ENCODE data around the gene ETFDH. TPM values are rescaled to one million over a fixed set of nuclear protein-coding genes. Genes with fewer than 3 reads are reported as not detected.
A peak's percentile ranks its signal among the peaks of the same experiment; 100 is the strongest.

ETFDH gene
- total and polyA plus RNA-seq, 10 of the 15 experiments (the other 5 are each of a cell fraction or from before 2014, with no cell fraction given) = 10.9 to 30.4 (median 20.6) TPM

DNA sequence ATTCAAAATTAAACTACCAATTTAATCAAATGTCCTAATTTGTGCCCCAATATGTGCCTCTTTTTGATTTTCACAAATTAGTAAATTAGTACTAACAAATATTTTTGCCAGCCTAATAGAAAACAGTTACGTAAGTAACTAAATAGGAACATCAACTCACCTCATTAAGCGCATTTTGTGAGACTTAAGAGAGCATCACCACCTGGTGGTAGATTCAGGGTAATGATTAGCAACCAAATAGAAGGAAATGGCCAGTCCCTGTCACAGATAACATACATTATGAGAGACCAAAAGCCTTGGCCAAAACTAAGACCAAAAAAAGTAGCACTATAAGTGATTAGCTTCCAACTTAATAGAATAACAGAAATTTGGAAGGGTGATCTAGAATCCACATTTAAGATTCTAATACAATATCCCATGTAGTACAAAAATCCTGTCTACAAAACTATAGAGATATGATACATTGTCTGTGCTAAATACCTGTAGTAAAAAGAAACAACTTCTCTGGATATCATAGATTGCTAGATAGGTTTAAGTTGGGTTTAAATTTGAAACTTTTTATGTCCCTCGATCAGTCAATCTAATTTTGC is 47.1 kb upstream of the ETFDH start:
- no peak overlapping the region for H3K4me2 ChIP-seq (ENCODE audit: control insufficient read depth, insufficient read depth)
- peak; percentile 47 for FAIRE-seq
- H3K4me3 ChIP-seq = no peak overlapping the region
- no peaks in the 10 kb centered on the region; a peak in 1 of 4 replicates for H3K27me3 ChIP-seq (replicated peaks in 1 of 2; ENCODE audit: control insufficient read depth in 2 of 2, insufficient read depth in 2 of 2, low read length in 1 of 2)
- in situ Hi-C loops (cut with MboI) = loop anchor here (5.0 kb wide), 1 partner anchor 373 kb away; no protein-coding TSS in a partner anchor
- ChIA-PET POLR2A (no interaction called here), CTCF (interaction anchor here (0.6 to 4.6 kb wide), 6 partner anchors 9 to 370 kb away, joined by 3 to 15 read pairs (median 6); no protein-coding TSS in a partner anchor), SMC1A (ENCODE audit: uncharacterized antibody, unreplicated experiment) (interaction anchor here (0.6 to 2.0 kb wide), 3 partner anchors 10 to 284 kb away, joined by 3 to 10 read pairs (median 4); no protein-coding TSS in a partner anchor), RAD21 (ENCODE audit: unreplicated experiment) (interaction anchor here (0.7 to 1.0 kb wide), 2 partner anchors 129 to 370 kb away, joined by 3 read pairs; no protein-coding TSS in a partner anchor)
- H3K4me1 ChIP-seq (ENCODE audit: control insufficient read depth, insufficient read depth, low read length) = no peaks in the 10 kb centered on the region
- H3K9ac ChIP-seq (ENCODE audit: control insufficient read depth, insufficient read depth, low read length) = no peak overlapping the region
- H3K36me3 ChIP-seq (ENCODE audit: control insufficient read depth in 2 of 2, insufficient read depth in 2 of 2, low read length in 1 of 2) = no peaks in the 10 kb centered on the region
- BruUV-seq (replicated peaks) = no TSS peak
- no peaks in the 10 kb centered on the region for H3K79me2 ChIP-seq (ENCODE audit: control insufficient read depth, insufficient read depth, low read length)
- H3K27ac ChIP-seq (ENCODE audit: control insufficient read depth, insufficient read depth) = no peak overlapping the region
- peak; percentile 93 for ATAC-seq
- H3K9me3 ChIP-seq (replicated peaks; ENCODE audit: control insufficient read depth, insufficient read depth, low read length) = no peaks in the 10 kb centered on the region
- H2AFZ ChIP-seq (ENCODE audit: control insufficient read depth, low read depth, low read length) = no peak overlapping the region
- WGBS (ENCODE audit: insufficient coverage, insufficient replicate concordance, low lambda C conversion rate, missing lambda C conversion rate) = 3% methylated on average over 3 of the region's 3 CpGs
- peak; percentile 11 for DNase-seq (ENCODE audit: low read depth, low spot score)
- no peaks in the 10 kb centered on the region for H4K20me1 ChIP-seq (ENCODE audit: control insufficient read depth, insufficient read depth)
- intact Hi-C loops (cut with micrococcal nuclease; ENCODE audit: unreplicated experiment) = loop anchor here (1.0 to 10.0 kb wide), 5 partner anchors 129 to 630 kb away; no protein-coding TSS in a partner anchor
- TF ChIP-seq RAD21 (IDR thresholded peaks at IDR 0.05; ENCODE audit: insufficient read depth, low read depth, low read length) (peak; percentile 90), KLF5 (IDR thresholded peaks at IDR 0.05; ENCODE audit: partially characterized antibody) (no peak), HCFC1 (IDR thresholded peaks at IDR 0.05; ENCODE audit: low read length) (no peak), IKZF2 (IDR thresholded peaks at IDR 0.05) (no peak), HDAC6 (IDR thresholded peaks at IDR 0.05; ENCODE audit: unreplicated experiment) (no peak), NKRF (conservative IDR thresholded peaks at IDR 0.05) (no peak), MXI1 (IDR thresholded peaks at IDR 0.05; ENCODE audit: low read depth, low read length) (no peak), SIX5 (IDR thresholded peaks at IDR 0.05; ENCODE audit: low read depth, low read length, severe bottlenecking) (no peak), MEF2B (IDR thresholded peaks at IDR 0.05; ENCODE audit: partially characterized antibody, poor library complexity, severe bottlenecking) (no peak)
- TF ChIP-seq, protein P1, sequence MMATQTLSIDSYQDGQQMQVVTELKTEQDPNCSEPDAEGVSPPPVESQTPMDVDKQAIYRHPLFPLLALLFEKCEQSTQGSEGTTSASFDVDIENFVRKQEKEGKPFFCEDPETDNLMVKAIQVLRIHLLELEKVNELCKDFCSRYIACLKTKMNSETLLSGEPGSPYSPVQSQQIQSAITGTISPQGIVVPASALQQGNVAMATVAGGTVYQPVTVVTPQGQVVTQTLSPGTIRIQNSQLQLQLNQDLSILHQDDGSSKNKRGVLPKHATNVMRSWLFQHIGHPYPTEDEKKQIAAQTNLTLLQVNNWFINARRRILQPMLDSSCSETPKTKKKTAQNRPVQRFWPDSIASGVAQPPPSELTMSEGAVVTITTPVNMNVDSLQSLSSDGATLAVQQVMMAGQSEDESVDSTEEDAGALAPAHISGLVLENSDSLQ (IDR thresholded peaks at IDR 0.05) = no peak
- TF ChIP-seq, protein P2, sequence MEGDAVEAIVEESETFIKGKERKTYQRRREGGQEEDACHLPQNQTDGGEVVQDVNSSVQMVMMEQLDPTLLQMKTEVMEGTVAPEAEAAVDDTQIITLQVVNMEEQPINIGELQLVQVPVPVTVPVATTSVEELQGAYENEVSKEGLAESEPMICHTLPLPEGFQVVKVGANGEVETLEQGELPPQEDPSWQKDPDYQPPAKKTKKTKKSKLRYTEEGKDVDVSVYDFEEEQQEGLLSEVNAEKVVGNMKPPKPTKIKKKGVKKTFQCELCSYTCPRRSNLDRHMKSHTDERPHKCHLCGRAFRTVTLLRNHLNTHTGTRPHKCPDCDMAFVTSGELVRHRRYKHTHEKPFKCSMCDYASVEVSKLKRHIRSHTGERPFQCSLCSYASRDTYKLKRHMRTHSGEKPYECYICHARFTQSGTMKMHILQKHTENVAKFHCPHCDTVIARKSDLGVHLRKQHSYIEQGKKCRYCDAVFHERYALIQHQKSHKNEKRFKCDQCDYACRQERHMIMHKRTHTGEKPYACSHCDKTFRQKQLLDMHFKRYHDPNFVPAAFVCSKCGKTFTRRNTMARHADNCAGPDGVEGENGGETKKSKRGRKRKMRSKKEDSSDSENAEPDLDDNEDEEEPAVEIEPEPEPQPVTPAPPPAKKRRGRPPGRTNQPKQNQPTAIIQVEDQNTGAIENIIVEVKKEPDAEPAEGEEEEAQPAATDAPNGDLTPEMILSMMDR (IDR thresholded peaks at IDR 0.05 in 2 of 3, conservative IDR thresholded peaks at IDR 0.05 in 1 of 3; ENCODE audit: control insufficient read depth in 2 of 3, extremely low read depth in 1 of 3, insufficient read depth in 1 of 3, low read depth in 3 of 3, low read length in 3 of 3) = peak; percentile 62 to 76 (median 68)
- TF ChIP-seq, protein P3, sequence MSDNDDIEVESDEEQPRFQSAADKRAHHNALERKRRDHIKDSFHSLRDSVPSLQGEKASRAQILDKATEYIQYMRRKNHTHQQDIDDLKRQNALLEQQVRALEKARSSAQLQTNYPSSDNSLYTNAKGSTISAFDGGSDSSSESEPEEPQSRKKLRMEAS (IDR thresholded peaks at IDR 0.05; ENCODE audit: low read depth, low read length) = no peak
- TF ChIP-seq, protein P4, sequence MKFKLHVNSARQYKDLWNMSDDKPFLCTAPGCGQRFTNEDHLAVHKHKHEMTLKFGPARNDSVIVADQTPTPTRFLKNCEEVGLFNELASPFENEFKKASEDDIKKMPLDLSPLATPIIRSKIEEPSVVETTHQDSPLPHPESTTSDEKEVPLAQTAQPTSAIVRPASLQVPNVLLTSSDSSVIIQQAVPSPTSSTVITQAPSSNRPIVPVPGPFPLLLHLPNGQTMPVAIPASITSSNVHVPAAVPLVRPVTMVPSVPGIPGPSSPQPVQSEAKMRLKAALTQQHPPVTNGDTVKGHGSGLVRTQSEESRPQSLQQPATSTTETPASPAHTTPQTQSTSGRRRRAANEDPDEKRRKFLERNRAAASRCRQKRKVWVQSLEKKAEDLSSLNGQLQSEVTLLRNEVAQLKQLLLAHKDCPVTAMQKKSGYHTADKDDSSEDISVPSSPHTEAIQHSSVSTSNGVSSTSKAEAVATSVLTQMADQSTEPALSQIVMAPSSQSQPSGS (IDR thresholded peaks at IDR 0.05; ENCODE audit: low read length) = 0 out of 2 replicates have a peak, but pooled peaks have one; percentile 16
- TF ChIP-seq, protein P5, sequence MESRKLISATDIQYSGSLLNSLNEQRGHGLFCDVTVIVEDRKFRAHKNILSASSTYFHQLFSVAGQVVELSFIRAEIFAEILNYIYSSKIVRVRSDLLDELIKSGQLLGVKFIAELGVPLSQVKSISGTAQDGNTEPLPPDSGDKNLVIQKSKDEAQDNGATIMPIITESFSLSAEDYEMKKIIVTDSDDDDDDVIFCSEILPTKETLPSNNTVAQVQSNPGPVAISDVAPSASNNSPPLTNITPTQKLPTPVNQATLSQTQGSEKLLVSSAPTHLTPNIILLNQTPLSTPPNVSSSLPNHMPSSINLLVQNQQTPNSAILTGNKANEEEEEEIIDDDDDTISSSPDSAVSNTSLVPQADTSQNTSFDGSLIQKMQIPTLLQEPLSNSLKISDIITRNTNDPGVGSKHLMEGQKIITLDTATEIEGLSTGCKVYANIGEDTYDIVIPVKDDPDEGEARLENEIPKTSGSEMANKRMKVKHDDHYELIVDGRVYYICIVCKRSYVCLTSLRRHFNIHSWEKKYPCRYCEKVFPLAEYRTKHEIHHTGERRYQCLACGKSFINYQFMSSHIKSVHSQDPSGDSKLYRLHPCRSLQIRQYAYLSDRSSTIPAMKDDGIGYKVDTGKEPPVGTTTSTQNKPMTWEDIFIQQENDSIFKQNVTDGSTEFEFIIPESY (IDR thresholded peaks at IDR 0.05) = no peak

All from GM12878 (cell line).